IMR-90 (cell line): ENCODE measurements around the gene GFRA4. TPM values are rescaled to one million over a fixed set of nuclear protein-coding genes. Genes with fewer than 3 reads are reported as not detected.

Experiments used
- ATAC-seq: fragments of 200-7000 bp; cut with Tn5 transposase; 2 replicates; pipeline ENCODE4 v1.9.1; 2020; ENCODE audit warnings: low read depth, mild to moderate bottlenecking, moderate library complexity
- BruUV-seq: library from RNA; stranded (reverse); fragments of 400-500 nt; replicated peaks from 2 replicates; lab custom pipeline; 2021; lab: Mats Ljungman, UMichigan
- CTCF ChIA-PET: fragments of 300-600 bp; formaldehyde crosslinking; extraction: SDS; loops from one replicate; lab custom pipeline; 2021; ENCODE audit warnings: antibody characterized with exemption; lab: Yijun Ruan, JAX
- POLR2A ChIA-PET: fragments of 300-600 bp; sonication (Branson Sonifier 250); formaldehyde crosslinking; loops from one replicate; lab custom pipeline; 2022; ENCODE audit warnings: antibody characterized with exemption; ENCODE audit not compliant: unreplicated experiment; lab: Charles Lee
- DNase-seq: peaks from one replicate; pipeline ENCODE4 v3.0.0; 2013
- H2AFZ ChIP-seq: replicated peaks from 2 replicates; pipeline ENCODE3; 2013; ENCODE audit warnings: low read length, mild to moderate bottlenecking; ENCODE audit not compliant: poor library complexity
- H2AK5ac ChIP-seq: 2 replicates; pipeline ENCODE4 v1.6.1; 2013; ENCODE audit warnings: low read depth, low read length, inconsistent platforms
- H2AK9ac ChIP-seq: replicated peaks from 2 replicates; pipeline ENCODE3; 2013; ENCODE audit warnings: mild to moderate bottlenecking, low read depth, low read length, moderate library complexity; ENCODE audit not compliant: poor library complexity
- H2BK120ac ChIP-seq: 2 replicates; pipeline ENCODE4 v1.6.1; 2013; ENCODE audit warnings: low read depth, low read length, inconsistent platforms
- H2BK15ac ChIP-seq: 3 replicates; pipeline ENCODE4 v1.6.1; 2013; ENCODE audit warnings: low read depth, low read length, inconsistent platforms
- H2BK20ac ChIP-seq: 2 replicates; pipeline ENCODE4 v1.6.1; 2013; ENCODE audit warnings: low read depth, mild to moderate bottlenecking, inconsistent platforms, low read length, moderate library complexity
- H2BK5ac ChIP-seq: 2 replicates; pipeline ENCODE4 v1.6.1; 2013; ENCODE audit warnings: mild to moderate bottlenecking, low read depth, low read length, inconsistent platforms; ENCODE audit not compliant: poor library complexity, severe bottlenecking
- H3K14ac ChIP-seq: replicated peaks from 2 replicates; pipeline ENCODE4 v1.6.1; 2013; ENCODE audit warnings: low read depth, low read length, inconsistent platforms
- H3K18ac ChIP-seq: 2 replicates; pipeline ENCODE4 v1.6.1; 2013; ENCODE audit warnings: low read depth, low read length, control low read depth
- H3K23ac ChIP-seq: 2 replicates; pipeline ENCODE4 v1.6.1; 2013; ENCODE audit warnings: low read depth, low read length, inconsistent platforms
- H3K27ac ChIP-seq: 2 replicates; pipeline ENCODE4 v1.5.1; 2013; ENCODE audit warnings: mild to moderate bottlenecking, control low read depth, low read length; ENCODE audit not compliant: insufficient read depth
- H3K27me3 ChIP-seq: 2 replicates; pipeline ENCODE4 v1.6.1; 2013; ENCODE audit warnings: low read length; ENCODE audit not compliant: control insufficient read depth, insufficient read depth
- H3K36me3 ChIP-seq: 2 replicates; pipeline ENCODE4 v1.6.1; 2013; ENCODE audit warnings: low read length, mixed read lengths; ENCODE audit not compliant: control insufficient read depth, insufficient read depth
- H3K4ac ChIP-seq: 2 replicates; pipeline ENCODE4 v1.6.1; 2013; ENCODE audit warnings: low read depth, low read length, inconsistent platforms
- H3K4me1 ChIP-seq: 2 replicates; pipeline ENCODE4 v1.6.1; 2013; ENCODE audit warnings: low read length, mixed read lengths; ENCODE audit not compliant: control insufficient read depth, insufficient read depth
- H3K4me2 ChIP-seq: 2 replicates; pipeline ENCODE4 v1.6.1; 2013; ENCODE audit warnings: low read depth, mild to moderate bottlenecking, control low read depth, low read length, moderate library complexity
- H3K4me3 ChIP-seq: 2 replicates; pipeline ENCODE4 v1.5.1; 2013; ENCODE audit warnings: low read depth, mild to moderate bottlenecking, control low read depth, low read length, moderate library complexity; ENCODE audit not compliant: insufficient read depth
- H3K56ac ChIP-seq: 2 replicates; pipeline ENCODE4 v1.6.1; 2013; ENCODE audit warnings: low read length, inconsistent platforms; ENCODE audit not compliant: insufficient read depth; ENCODE audit errors: extremely low read depth
- H3K79me1 ChIP-seq, 2 experiments: 2 replicates each; pipeline ENCODE4 v1.6.1; 2013; ENCODE audit warnings: low read length in 2 of 2, inconsistent platforms in 1 of 2, low read depth in 1 of 2
- H3K9ac ChIP-seq: 2 replicates; pipeline ENCODE4 v1.6.1; 2013; ENCODE audit warnings: low read depth, low read length, control low read depth
- H3K9me1 ChIP-seq: 2 replicates; pipeline ENCODE4 v1.6.1; 2013; ENCODE audit warnings: low read length, inconsistent platforms; ENCODE audit not compliant: insufficient read depth
- H3K9me3 ChIP-seq: 2 replicates; pipeline ENCODE4 v1.6.1; 2013; ENCODE audit warnings: low read length; ENCODE audit not compliant: control insufficient read depth, insufficient read depth
- H4K20me1 ChIP-seq: 2 replicates; pipeline ENCODE4 v1.6.1; 2013; ENCODE audit warnings: low read length, inconsistent platforms; ENCODE audit not compliant: insufficient read depth
- H4K5ac ChIP-seq: 2 replicates; pipeline ENCODE4 v1.6.1; 2013; ENCODE audit warnings: mild to moderate bottlenecking, low read depth, low read length, control low read depth
- H4K8ac ChIP-seq, 2 experiments: 2 replicates each; pipeline ENCODE4 v1.6.1; 2013; ENCODE audit warnings: low read depth in 2 of 2, low read length in 2 of 2, control low read depth in 1 of 2, inconsistent platforms in 1 of 2
- H4K91ac ChIP-seq: 2 replicates; pipeline ENCODE4 v1.6.1; 2013; ENCODE audit warnings: low read depth, low read length, inconsistent platforms; ENCODE audit not compliant: insufficient read depth
- BHLHE40 ChIP-seq: fragments of 150-350 bp; IDR thresholded peaks from 2 replicates; pipeline ENCODE4 v1.6.1; 2016; ENCODE audit warnings: mild to moderate bottlenecking, low read depth, low read length
- CEBPB ChIP-seq: IDR thresholded peaks from 2 replicates; pipeline ENCODE4 v1.6.1; 2012; ENCODE audit warnings: low read depth, low read length, improper control_type of control experiment
- FOS ChIP-seq: fragments of 150-350 bp; IDR thresholded peaks from 2 replicates; pipeline ENCODE4 v1.6.1; 2016; ENCODE audit warnings: low read depth, low read length
- MAZ ChIP-seq: IDR thresholded peaks from 2 replicates; pipeline ENCODE4 v1.6.1; 2012; ENCODE audit warnings: low read depth, mild to moderate bottlenecking, low read length, improper control_type of control experiment, moderate library complexity, borderline replicate concordance
- MXI1 ChIP-seq: IDR thresholded peaks from 2 replicates; pipeline ENCODE4 v1.6.1; 2012; ENCODE audit warnings: low read depth, mild to moderate bottlenecking, low read length, moderate library complexity, borderline replicate concordance
- NFE2L2 ChIP-seq: fragments of 150-350 bp; IDR thresholded peaks from 2 replicates; pipeline ENCODE4 v1.6.1; 2016; ENCODE audit warnings: low read depth, mild to moderate bottlenecking, low read length
- POLR2A ChIP-seq: IDR thresholded peaks from 2 replicates; pipeline ENCODE4 v1.6.1; 2012; ENCODE audit warnings: mild to moderate bottlenecking, low read depth, low read length
- RAD21 ChIP-seq: IDR thresholded peaks from 2 replicates; pipeline ENCODE4 v1.6.1; 2012; ENCODE audit warnings: low read length, improper control_type of control experiment
- RFX5 ChIP-seq: IDR thresholded peaks from 2 replicates; pipeline ENCODE4 v1.8.0; 2012; ENCODE audit warnings: low read depth, mild to moderate bottlenecking, low read length, moderate library complexity
- SMC3 ChIP-seq: fragments of 150-350 bp; IDR thresholded peaks from 2 replicates; pipeline ENCODE4 v1.6.1; 2016; ENCODE audit warnings: low read depth, mild to moderate bottlenecking, antibody characterized with exemption, low read length, moderate library complexity
- whole genome bisulfite sequencing, 2 experiments: methylation state at CpG; one replicate each; pipeline versions ENCODE4 v1.1.5 to v1.1.7; 2013; ENCODE audit warnings: missing lambda C conversion rate in 2 of 2; ENCODE audit not compliant: insufficient read length in 1 of 2; ENCODE audit errors: extremely low coverage in 2 of 2; 5-methylcytosine and 5-hydroxymethylcytosine counted together
- dilution Hi-C: fragments of 300-500 bp; cut with HindIII; formaldehyde crosslinking; loops from one replicate; pipeline ENCODE4 v1.14.3; 2018; ENCODE audit warnings: low sequenced_read_pairs; ENCODE audit not compliant: unreplicated experiment
- in situ Hi-C: fragments of 300-500 bp; cut with MboI; formaldehyde crosslinking; loops from 3 replicates; pipeline ENCODE4 v1.14.3; 2019; ENCODE audit warnings: low sequenced_read_pairs, inconsistent platforms, mixed read lengths
- intact Hi-C: fragments of 100-400 bp; cut with micrococcal nuclease; formaldehyde crosslinking; loops from 2 replicates; pipeline ENCODE4 v1.10.0; 2022
- polyA plus RNA-seq, 3 experiments: library from polyadenylated mRNA; depleted of rRNA; stranded (reverse); fragments of >200 nt; gene quantifications; 2 replicates each; pipeline ENCODE4 v1.2.3, GENCODE V29; 2012; ENCODE audit warnings: low replicate concordance in 1 of 3
- total RNA-seq: library from RNA; depleted of rRNA; stranded (reverse); fragments of >200 nt; gene quantifications from 2 replicates; pipeline ENCODE4 v1.2.3, GENCODE V29; 2012
- TF ChIP-seq, protein P1 (sequence below): conservative IDR thresholded peaks from 2 replicates; pipeline ENCODE4 v1.5.1; 2012; ENCODE audit warnings: mild to moderate bottlenecking, low read depth, low read length, improper control_type of control experiment

GFRA4 gene
- total and polyA plus RNA-seq, 2 of the 4 experiments (the other 2 are of a cell fraction) = not detected

GRCh38 chr20:3710703-3711483 lies 47.7 kb upstream of the GFRA4 start:
- no peaks in the 10 kb centered on the region for H3K9me3 ChIP-seq
- H3K4me1 ChIP-seq = no peaks in the 10 kb centered on the region
- no peak overlapping the region for H2BK15ac ChIP-seq
- H2AFZ ChIP-seq = peak overlapping the region; percentile 47
- no peak overlapping the region for H3K4ac ChIP-seq
- ChIA-PET CTCF (interaction anchor here (0.6 to 2.4 kb wide), 12 partner anchors 10 to 375 kb away, joined by 3 to 19 read pairs (median 4); no protein-coding TSS in a partner anchor), POLR2A (no interaction called here)
- peaks cover 19% of the 10 kb centered on the region for H3K27me3 ChIP-seq
- no peak overlapping the region for H4K8ac ChIP-seq
- DNase-seq = peak; percentile 28
- H2BK20ac ChIP-seq = no peak overlapping the region
- H3K18ac ChIP-seq = no peak overlapping the region
- H3K9me1 ChIP-seq = no peaks in the 10 kb centered on the region
- peak overlapping the region; percentile 67 for H2AK9ac ChIP-seq
- H4K91ac ChIP-seq = no peak overlapping the region
- in situ Hi-C loops = no loop called here
- dilution Hi-C loops = no loop called here
- H2BK5ac ChIP-seq = no peak overlapping the region
- ATAC-seq = peak; percentile 75
- intact Hi-C loops = loop anchor here (1.0 kb wide), 2 partner anchors 35 to 148 kb away; no protein-coding TSS in a partner anchor
- H3K36me3 ChIP-seq = no peaks in the 10 kb centered on the region
- H3K4me3 ChIP-seq = no peak overlapping the region
- no peak for TF ChIP-seq NFE2L2
- TF ChIP-seq POLR2A = no peak
- peak; percentile 90 for TF ChIP-seq SMC3
- TF ChIP-seq CEBPB = no peak
- TF ChIP-seq FOS = no peak
- peak; percentile 75 for TF ChIP-seq MAZ
- peak; percentile 78 for TF ChIP-seq RAD21
- TF ChIP-seq RFX5 = no peak
- TF ChIP-seq, protein P1, sequence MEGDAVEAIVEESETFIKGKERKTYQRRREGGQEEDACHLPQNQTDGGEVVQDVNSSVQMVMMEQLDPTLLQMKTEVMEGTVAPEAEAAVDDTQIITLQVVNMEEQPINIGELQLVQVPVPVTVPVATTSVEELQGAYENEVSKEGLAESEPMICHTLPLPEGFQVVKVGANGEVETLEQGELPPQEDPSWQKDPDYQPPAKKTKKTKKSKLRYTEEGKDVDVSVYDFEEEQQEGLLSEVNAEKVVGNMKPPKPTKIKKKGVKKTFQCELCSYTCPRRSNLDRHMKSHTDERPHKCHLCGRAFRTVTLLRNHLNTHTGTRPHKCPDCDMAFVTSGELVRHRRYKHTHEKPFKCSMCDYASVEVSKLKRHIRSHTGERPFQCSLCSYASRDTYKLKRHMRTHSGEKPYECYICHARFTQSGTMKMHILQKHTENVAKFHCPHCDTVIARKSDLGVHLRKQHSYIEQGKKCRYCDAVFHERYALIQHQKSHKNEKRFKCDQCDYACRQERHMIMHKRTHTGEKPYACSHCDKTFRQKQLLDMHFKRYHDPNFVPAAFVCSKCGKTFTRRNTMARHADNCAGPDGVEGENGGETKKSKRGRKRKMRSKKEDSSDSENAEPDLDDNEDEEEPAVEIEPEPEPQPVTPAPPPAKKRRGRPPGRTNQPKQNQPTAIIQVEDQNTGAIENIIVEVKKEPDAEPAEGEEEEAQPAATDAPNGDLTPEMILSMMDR = peak; percentile 92
- TF ChIP-seq MXI1 = no peak
- no peak for TF ChIP-seq BHLHE40
- H3K23ac ChIP-seq = no peak overlapping the region
- no peaks in the 10 kb centered on the region for H3K79me1 ChIP-seq
- H3K14ac ChIP-seq = no peak overlapping the region
- 10% methylated on average over 8 of the region's 18 CpGs; no CpG with 5 or more reads in 1 of the 2 experiments for WGBS, 2 experiments
- no peak overlapping the region for H3K27ac ChIP-seq
- no peak overlapping the region for H3K56ac ChIP-seq
- no peak overlapping the region for H4K5ac ChIP-seq
- H2BK120ac ChIP-seq = no peak overlapping the region
- no peak overlapping the region for H3K9ac ChIP-seq
- H4K20me1 ChIP-seq = no peaks in the 10 kb centered on the region
- no TSS peak for BruUV-seq
- H3K4me2 ChIP-seq = no peak overlapping the region
- no peak overlapping the region for H2AK5ac ChIP-seq
